HepG2 (cell line): ENCODE results near the gene EGLN2. TPM values are rescaled to one million over a fixed set of nuclear protein-coding genes. Genes with fewer than 3 reads are reported as not detected.

ENCODE experiments used
- AKNA ChIP-seq: sonication (generic); formaldehyde crosslinking; IDR thresholded peaks from 2 replicates; pipeline ENCODE4 v1.4.0; 2020; ENCODE audit warnings: missing genetic modification reagents, borderline replicate concordance
- HINFP ChIP-seq: sonication (generic); formaldehyde crosslinking; IDR thresholded peaks from 2 replicates; pipeline ENCODE4 v1.4.0; 2020; ENCODE audit warnings: low read depth, mild to moderate bottlenecking, missing genetic modification reagents
- HMG20A ChIP-seq: IDR thresholded peaks from 2 replicates; pipeline ENCODE4 v1.6.1; 2016; ENCODE audit warnings: borderline replicate concordance
- HMGA1 ChIP-seq: sonication (generic); formaldehyde crosslinking; conservative IDR thresholded peaks from 2 replicates; pipeline ENCODE4 v1.4.0; 2020; ENCODE audit warnings: missing genetic modification reagents
- MED13 ChIP-seq: sonication (generic); formaldehyde crosslinking; IDR thresholded peaks from 2 replicates; pipeline ENCODE4 v1.5.0; 2020; ENCODE audit warnings: missing genetic modification reagents
- SAP130 ChIP-seq: IDR thresholded peaks from 2 replicates; pipeline ENCODE4 v1.6.1; 2016; ENCODE audit warnings: low read depth
- SIN3B ChIP-seq: fragments of 150-350 bp; IDR thresholded peaks from 2 replicates; pipeline ENCODE4 v1.6.1; 2014; ENCODE audit warnings: low read length
- TCF7 ChIP-seq: sonication (generic); IDR thresholded peaks from 2 replicates; pipeline ENCODE4 v1.6.1; 2016; ENCODE audit warnings: antibody characterized with exemption, low read depth
- TRAFD1 ChIP-seq: sonication (generic); formaldehyde crosslinking; IDR thresholded peaks from 2 replicates; pipeline ENCODE4 v1.5.1; 2020; ENCODE audit warnings: missing genetic modification reagents, mild to moderate bottlenecking, borderline replicate concordance
- YEATS4 ChIP-seq: sonication (generic); formaldehyde crosslinking; IDR thresholded peaks from 2 replicates; pipeline ENCODE4 v1.4.0; 2020; ENCODE audit warnings: missing genetic modification reagents, borderline replicate concordance
- ZNF10 ChIP-seq: sonication (generic); formaldehyde crosslinking; IDR thresholded peaks from 2 replicates; pipeline ENCODE4 v1.4.0; 2020; ENCODE audit warnings: mild to moderate bottlenecking, low read depth, missing genetic modification reagents, borderline replicate concordance
- ZNF160 ChIP-seq: sonication (generic); formaldehyde crosslinking; IDR thresholded peaks from 2 replicates; pipeline ENCODE4 v1.8.0; 2022; ENCODE audit warnings: mild to moderate bottlenecking, inconsistent platforms, missing genetic modification reagents
- ZNF292 ChIP-seq: sonication (generic); formaldehyde crosslinking; IDR thresholded peaks from 2 replicates; pipeline ENCODE4 v1.8.1; 2022; ENCODE audit warnings: mild to moderate bottlenecking, low read depth, missing genetic modification reagents, borderline replicate concordance
- ZNF333 ChIP-seq: sonication (generic); formaldehyde crosslinking; IDR thresholded peaks from 2 replicates; pipeline ENCODE4 v1.4.0; 2020; ENCODE audit warnings: mild to moderate bottlenecking, missing genetic modification reagents, borderline replicate concordance
- ZNF513 ChIP-seq: sonication (generic); formaldehyde crosslinking; conservative IDR thresholded peaks from 2 replicates; pipeline ENCODE4 v1.5.0; 2020; ENCODE audit warnings: missing genetic modification reagents
- ZNF574 ChIP-seq: sonication (generic); formaldehyde crosslinking; IDR thresholded peaks from 2 replicates; pipeline ENCODE4 v1.4.0; 2020; ENCODE audit warnings: missing genetic modification reagents
- polyA plus RNA-seq, 8 experiments: library from polyadenylated mRNA; depleted of rRNA in 3 of 8; stranded (reverse) in 7 of 8; unstranded in 1 of 8; fragments of >200 nt; fragmentation: Illumina TruSeq in 4 of 8; extraction: Trizol in 4 of 8; gene quantifications; 2 replicates each; pipeline versions ENCODE4 v1.2.1 to v1.2.3, GENCODE V29; 2011 to 2016; ENCODE audit warnings: low read depth in 4 of 8, missing spikeins in 1 of 8, mixed read lengths in 1 of 8; ENCODE audit not compliant: insufficient read depth in 1 of 8
- total RNA-seq, 5 experiments: library from RNA; depleted of rRNA; stranded (reverse); fragments of >200 nt; fragmentation: Illumina TruSeq; extraction: Trizol; gene quantifications; 2 replicates each; pipeline ENCODE4 v1.2.3, GENCODE V29; 2016; ENCODE audit warnings: low read depth in 1 of 5

Gene EGLN2
- total and polyA plus RNA-seq, 2 of the 13 experiments (the other 11 are each of a cell fraction or from before 2014, with no cell fraction given) = 16.5 to 40.8 TPM

- TF ChIP-seq YEATS4 (peak; percentile 86; the same call in 1 of the 2 replicates), ZNF333 (CRISPR knock-in tag) (no peak), HMG20A (CRISPR knock-in tag) (peak; percentile 20; the same call in 1 of the 2 replicates), MED13 (no peak), TRAFD1 (CRISPR knock-in tag) (peak; percentile 49; the same call in 1 of the 2 replicates), ZNF160 (CRISPR knock-in tag) (0 out of 2 replicates have a peak, but pooled peaks have one; percentile 35), SIN3B (no peak), ZNF292 (CRISPR knock-in tag) (peak; percentile 55; the same call in 1 of the 2 replicates), AKNA (CRISPR knock-in tag) (no peak), SAP130 (peak; percentile 68), ZNF574 (peak; percentile 68), HINFP (CRISPR knock-in tag) (peak; percentile 53; the same call in 1 of the 2 replicates), ZNF513 (peak; percentile 35; the same call in 1 of the 2 replicates), ZNF10 (no peak), HMGA1 (CRISPR knock-in tag) (no peak), TCF7 (0 out of 2 replicates have a peak, but pooled peaks have one; percentile 4)
Measured at GRCh38 chr19:40797963-40798682, 868 bp upstream of the EGLN2 start (continued).
